Activated CD4-positive, alpha-beta T cell treated with anti-CD3 and anti-CD28 coated beads, Interleukin-2, amount 50 U/mL, for 48 hours (primary cell): ENCODE results near the gene CLINT1.
"Not testable (repeated sequence)": the region's sequence is repeated elsewhere in the genome, so short reads cannot be mapped to it uniquely, and the experiment has no call there.

Experiments used
- DNase-seq, 2 experiments: peaks; one replicate each; pipeline ENCODE4 v3.0.0-alpha.2; 2020

The CLINT1 gene

DNA sequence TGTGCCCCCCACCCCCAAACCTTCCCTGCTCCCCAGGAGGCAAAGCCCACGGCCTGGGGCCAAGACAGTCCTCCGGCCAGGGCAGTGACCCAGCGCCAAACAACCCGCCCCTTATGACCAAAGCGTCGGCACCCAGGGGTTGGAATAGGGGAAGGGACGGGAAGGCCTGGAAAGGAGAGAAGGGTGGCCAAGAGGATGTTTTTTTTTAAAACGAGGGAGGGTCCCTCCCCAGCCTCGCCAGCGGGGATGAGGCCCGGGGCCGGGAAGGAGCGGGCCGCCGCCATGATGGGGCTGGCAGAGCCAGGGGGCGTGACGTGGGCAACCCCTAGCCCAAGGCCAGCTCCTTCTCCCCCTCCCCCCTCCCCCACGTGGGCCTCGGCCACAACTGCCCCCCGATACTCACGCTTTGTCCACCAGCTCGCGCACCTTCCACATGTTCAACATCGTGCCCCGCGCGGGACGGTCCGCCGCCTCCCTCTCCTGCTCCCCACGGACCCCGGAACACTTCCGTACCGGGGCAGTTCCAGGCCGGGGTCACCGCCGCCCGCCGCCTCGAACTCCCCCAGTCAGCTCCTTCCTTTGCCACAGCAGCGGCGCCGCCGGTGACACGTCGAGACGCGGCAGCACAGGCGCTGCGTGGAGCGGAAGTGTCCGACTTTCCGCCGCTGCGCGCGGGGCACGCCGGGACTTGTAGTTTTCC lies at the start of gene CLINT1:
TSS of gene CLINT1 (minus strand) at position 619 of the 700 bp plus-strand sequence. CDS start at position 444, 175 bp downstream.
- DNase-seq, result peak; percentile 88 to 92

DNA sequence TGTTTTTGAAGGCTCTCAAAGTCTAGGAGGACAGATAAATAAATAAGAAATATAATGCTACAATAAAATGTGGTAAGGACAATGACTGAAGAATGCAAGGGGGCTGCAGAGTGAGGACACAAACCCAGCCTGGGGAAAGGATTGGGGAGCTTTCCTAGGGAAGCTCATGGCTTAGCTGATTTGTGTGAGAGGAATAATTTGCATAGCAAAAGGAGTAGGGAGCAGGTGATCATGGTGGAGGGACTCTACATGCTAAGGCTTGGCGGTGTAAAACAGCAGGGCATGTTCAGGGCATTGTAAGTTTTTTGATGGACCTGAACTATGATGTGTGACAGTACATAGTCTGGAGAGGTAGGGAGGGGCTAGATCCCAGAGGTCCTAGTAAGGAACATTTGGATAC lies 49.5 kb upstream of the CLINT1 start:
- DNase-seq, result no peak

DNA sequence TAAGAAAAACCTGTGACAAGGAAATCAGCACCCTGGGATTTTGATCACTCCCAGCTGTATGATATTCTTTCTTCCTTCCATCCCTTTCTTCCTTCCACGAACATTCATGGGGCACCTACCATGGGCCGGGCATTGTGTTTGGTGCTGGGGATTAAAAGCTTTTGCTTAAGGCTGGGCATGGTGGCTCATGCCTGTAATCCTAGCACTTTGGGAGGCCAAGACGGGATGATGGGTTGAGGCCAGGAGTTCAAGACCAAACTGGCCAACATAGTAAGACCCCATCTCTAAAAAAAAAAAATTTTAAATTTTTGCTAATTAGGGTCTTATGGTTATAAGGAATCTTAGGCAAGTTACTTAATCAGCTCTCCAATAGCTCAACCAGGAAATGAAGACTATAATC lies 48.5 kb upstream of the CLINT1 start:
- no peak for DNase-seq

DNA sequence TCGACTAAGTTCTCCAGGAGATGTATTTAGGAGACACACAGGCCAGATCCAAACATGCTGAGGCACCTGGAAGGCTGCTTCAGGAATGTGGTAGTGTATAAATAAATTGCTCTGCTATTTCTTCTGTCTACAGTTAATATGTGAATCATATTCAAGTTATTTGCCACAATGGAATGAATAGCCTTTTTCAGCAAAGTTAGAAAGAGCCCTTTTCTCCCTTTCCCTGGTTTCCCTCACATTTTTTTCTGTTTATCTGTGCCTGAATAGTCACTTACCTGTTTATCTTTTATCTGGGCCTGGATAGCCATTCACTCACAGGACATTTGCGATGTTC lies 44.1 kb upstream of the CLINT1 start:
- no peak for DNase-seq

DNA sequence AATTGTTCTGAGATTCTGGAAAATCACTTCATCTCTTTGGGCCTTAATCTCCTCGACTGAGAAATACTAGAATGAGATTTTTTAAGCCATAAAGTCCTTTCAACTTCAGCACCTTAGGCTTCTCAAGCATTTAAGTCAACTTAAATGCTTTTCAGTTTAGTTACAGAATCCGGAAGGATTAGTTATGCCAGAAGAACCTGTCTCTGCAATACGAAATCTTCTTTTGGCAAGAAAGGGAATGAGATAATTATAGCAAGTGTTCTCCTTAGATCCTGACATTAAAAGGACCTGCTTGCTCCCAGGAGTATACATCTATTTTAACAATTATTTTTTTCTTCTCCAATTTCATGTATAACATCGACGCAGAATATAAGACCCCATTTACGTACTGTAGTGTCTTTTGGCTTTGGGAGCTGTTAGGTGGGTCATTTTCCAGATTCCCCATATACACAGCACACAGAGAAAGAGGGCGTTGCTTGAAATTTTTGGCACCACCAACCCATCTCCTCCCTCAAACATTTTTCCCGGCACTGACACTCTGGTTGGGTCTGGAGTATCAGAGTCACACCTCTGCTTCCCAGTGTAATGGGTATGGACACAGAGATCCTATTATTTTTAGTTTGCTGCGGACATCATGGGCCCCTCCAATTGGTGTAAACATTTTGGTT lies 43.6 kb upstream of the CLINT1 start:
- DNase-seq, result no peak

DNA sequence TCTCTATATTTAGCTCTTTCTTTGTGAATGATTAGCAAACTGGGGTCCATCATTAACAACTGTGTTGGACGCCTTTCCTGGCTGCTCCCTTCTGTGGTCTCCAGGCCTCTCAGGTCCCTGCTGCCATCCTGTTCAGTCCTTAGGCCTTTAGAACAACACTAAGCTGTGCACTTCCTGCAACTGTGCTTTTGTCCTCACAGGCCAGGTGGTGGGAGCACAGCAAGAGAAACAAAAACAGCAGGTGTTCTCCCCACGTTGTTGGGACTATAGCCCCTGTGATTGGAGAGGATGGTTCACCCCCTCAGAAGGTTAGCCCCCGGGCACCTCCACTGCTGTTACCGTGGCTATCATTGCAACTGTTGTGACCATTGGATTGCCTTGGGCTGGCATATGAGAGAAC lies 41.7 kb upstream of the CLINT1 start:
- DNase-seq, result no peak

DNA sequence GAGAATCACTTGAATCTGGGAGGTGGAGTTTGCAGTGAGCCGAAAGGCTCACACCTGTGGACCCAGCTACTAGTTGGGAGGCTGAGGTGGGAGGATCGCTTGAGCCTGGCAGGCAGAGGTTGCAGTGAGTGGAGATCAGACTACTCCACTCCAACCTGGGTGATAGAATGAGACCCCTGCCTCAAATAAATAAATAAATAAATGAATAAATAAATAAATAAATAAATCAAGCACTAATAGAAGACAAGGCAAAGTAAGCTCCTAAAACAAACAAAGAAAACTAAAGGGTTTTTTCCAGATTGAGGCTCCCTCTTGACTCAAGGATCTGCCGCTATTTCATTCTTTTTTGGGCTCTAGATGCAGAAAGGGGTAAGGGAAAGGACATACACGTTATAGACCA lies 34.7 kb upstream of the CLINT1 start:
- no peak for DNase-seq

DNA sequence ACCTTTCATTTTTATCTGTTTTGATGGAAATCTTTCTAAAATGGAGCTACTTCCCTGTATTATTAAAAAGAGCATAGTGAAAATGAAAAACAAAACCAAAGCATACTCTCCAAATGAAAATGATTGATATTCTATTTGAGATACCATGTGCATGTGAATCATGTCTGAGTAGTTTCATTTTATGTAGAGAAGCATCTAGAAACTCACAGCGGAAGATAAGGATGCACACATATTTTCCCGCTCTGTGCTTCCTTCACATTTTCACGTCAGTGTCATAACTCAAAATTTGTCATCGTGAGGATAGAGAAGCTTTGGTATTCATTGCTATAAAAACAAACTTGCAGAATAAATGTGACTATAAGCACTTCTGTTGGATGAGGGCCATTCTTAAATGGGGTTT lies 34.0 kb upstream of the CLINT1 start:
- DNase-seq, result no peak

DNA sequence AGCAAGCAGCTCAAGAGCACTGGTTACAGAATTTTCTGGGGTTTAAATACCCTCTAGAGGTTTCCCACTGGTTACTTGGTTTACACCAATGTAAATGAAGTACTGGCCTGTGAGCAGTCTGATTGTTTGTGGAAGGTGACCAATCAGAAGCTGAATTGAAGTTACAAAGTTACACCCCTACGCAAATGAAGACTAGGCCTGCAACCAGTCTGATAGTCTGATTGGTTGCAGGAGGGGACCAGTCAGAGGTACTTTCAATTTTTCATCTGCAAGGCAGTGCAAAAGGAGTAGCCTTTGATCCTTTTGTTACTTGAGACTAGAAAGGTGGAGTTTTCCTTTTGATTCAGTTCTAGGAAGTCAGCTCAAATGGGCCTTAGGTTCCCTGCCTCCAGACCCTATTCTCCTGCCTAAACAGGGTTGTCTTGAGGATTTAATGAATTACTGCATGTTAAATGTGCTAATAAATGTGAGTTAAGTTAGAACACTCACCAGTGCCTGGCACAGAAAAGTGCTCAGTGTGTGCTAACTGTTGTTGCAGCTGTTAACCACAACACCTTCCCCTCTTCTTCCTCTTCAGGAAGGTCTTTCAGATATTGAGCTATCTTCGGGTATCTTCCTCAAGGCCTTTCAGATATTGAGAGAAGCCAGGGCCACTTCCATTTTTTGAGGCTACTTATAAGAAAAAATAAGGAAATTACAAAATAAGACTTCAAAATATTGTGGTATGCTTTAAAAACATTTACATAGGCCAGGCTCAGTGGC lies 32.1 kb upstream of the CLINT1 start:
- DNase-seq, result no peak

DNA sequence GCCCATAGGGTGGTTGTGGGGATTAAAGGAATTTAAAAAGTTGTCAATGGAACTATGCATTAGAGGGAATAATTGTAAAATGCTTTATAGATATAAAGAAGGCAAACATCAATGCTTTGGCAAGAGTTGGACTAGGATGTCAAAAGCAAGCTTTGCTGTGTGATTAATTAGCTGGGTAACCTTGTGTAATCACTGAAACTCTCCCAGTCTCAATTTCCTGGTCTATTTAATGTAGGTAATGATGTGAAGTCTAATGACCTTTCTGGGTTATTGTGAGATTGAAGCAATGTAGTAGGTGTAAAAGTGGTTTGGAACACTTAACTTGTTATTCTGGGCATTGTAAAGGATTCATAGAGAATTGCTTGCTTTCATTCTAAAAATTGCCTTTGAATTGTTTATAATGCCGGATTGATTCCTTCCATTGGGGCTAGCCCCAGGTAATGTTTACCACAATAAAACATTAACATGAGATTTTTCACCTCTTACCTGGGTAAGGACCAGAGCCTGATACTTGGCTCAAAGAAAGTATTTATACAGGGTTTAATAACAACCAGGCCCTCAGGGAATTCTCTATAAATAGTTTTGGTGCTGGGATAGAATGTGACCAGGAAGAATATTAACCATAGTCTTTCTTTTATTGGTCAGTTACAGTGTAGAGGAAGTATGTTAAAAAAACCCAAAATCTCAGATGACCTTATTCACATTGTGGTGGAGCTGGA lies 30.0 kb upstream of the CLINT1 start:
- DNase-seq, result no peak

DNA sequence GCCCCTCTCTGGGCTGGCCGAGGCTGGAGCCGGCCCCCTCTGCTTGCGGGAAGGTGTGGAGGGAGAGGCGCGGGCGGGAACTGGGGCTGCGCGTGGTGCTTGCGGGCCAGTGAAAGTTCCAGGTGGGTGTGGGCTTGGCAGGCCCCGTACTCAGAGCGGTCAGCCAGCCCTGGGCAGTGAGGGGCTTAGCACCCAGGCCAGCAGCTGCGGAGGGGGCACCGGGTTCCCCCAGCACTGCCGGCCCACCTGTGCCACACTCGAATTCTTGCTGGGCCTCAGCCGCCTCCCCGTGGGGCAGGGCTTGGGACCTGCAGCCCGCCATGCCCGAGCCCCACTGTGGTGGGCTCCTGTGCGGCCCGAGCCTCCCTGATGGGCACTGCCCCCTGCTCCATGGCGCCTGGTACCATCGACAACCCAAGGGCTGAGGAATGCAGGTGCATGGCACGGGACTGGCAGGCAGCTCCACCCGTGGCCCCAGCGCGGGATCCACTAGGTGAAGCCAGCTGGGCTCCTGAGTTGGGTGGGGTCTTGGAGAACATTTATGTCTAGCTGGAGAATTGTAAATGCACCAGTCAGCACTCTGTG lies 27.9 kb upstream of the CLINT1 start:
- DNase-seq, result no peak

DNA sequence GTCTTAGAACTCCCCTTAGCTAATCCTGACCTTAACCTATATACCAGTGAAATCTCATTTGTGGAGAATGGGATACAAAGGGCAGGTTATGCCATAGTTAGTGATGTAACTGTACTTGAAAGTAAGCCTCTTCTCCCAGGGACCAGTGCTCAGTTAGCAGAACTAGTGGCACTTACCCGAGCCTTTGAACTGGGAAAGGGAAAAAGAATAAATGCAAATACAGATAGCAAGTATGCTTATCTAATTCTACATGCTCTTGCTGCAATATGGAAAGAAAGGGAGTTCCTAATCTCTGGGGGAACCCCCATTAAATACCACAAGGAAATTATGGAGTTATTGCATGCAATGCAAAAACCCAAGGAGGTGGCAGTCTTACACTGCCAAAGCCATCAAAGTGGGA lies 26.1 kb upstream of the CLINT1 start:
- DNase-seq, result not testable (repeated sequence)

DNA sequence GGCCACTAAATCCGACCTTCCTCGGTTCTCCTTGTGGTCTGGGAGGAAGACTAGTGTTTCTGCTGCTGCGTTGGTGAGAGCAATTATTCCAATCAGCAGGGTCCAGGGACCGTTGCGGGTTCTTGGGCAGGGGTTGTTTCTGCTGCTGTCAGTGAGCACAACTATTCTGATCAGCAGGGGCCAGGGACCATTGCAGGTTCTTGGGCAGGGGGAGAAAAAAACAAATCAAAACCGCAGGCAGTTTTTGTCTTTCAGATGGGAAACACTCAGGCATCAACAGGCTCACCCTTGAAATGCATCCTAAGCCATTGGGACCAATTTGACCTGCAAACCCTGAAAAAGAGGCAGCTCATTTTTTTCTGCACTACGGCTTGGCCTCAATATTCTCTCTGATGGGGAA lies 22.6 kb upstream of the CLINT1 start:
- DNase-seq, result not testable (repeated sequence)

DNA sequence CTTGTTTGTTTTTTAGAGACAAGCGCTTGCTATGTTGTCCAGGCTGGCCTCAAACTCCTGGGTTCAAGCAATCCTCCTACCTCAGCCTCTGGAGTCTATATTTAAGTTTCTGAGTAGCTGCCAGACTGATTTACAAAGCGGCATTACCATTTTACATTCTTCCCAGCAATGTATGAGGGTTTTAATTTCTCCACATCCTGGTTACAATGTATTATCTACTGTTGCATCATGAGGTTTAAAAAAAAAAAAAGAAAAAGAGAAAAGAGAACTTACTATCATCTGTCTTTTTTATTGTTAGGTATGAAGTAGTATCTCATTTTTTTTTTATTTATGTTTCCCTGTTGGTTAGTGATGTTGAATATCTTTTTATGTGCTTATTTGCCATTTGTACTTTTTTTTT lies 18.9 kb upstream of the CLINT1 start:
- no peak for DNase-seq

DNA sequence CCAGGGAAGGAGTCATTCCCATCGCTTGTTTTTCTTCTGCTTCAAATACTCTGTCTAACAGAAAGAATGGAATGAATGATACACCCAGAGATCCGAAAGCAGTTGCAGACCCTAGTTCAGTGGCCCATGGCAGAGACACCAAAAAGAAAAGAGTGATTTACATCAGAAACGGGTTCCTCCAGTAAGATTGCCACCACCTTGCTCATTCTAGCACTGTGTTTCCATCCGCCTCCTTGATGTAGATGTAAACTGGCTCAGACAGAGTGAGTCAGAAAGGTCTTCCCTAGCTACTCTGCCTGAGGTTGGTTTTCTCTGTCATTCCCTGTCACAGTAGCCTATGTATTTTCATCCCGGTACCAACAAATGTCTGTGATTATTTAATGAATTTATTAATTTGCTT lies 15.9 kb upstream of the CLINT1 start:
- no peak for DNase-seq

DNA sequence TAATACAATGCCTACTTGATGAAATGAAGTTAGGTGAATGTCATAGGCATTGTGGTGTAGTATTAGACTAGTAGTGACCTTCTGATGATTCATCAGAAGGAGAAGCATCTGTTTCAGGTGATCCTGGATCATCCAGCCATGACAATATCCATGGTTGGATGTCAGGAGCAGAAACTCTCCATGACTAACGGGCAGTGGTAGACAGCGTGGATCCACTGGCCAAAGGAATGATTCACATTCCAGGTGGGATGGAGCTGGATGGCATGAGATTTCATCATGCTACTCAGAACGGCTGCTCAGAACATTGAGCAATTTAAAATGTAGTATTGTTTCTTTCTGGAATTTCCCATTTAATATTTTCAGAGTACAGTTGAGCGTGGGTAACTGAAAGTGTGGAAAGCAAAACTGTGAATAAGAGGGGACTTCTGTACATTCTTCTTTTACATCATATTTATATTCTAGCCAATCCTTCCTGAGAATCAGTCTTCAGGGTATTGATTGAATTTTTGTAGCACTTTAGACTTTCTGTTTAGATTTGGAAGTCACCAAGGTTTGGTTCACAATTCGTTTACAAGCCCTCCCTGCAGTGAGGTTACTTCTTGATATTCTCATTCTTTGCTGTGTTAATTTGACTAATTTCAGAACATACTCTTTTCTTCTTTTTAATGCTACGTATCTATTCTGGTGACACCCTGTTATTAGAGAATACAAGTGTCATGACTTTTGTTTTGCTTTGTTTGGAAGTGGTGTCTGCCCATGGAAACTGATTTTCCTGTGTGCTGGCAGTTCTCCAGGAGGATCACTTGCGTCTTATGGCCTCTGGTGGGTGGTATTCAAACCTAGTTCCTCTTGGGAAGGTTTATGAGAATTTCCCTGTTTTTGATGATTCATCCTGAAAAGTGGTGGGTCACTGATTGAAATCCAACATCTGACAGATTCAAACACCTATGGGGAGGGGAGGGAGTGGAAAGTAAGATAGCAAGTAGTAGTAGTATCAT lies 12.2 kb upstream of the CLINT1 start:
- peak; percentile 13 to 26 for DNase-seq

DNA sequence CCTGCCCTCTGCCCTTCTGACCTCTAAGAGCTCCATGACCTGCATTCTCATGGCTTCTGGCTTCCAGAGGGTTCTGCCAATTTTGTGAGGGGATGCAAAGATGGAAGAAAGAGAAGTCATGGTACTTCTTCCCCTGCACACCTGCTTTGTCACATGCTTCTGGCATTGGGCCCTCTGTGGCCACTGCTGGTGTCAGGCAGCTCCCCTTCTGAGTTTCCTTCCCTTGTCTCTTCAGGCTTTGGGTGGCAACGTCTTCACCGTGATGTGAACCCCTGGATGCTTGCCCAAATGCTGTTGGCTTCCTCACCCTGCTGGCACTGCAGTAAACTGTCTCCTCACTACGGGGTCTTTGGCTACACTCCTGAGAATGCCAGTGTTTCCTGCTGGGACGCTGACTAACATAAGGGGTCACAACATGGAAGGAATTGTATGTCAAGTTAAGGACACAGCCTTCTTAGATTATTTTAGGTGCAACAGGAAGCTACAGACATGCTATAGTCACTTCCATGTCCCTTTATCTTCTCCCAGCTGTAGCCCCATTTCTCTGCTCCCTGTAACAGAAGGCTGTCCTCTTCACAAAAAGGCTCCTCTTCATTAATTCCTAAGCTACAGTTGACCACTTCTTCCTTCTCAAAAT lies 8.9 kb upstream of the CLINT1 start:
- no peak for DNase-seq

DNA sequence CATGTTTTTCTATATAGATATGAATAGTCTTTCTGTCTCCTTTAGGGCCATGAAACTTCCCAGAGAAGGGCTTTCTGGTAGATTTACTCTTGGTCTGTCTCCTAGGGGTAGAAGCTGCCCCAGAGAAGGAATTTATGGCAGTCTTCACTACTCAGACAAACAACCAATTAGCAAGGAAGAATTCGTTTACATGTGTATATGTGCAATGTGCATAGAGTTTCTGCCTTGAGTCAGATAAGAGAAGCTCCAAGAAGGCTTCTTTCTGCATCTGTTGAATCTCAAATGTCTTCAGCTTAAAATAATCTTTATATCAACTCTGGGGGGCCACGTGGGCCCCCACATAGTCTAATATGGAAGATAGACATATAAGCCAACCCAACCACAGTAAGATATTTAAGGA lies 7.6 kb upstream of the CLINT1 start:
- DNase-seq, result no peak

DNA sequence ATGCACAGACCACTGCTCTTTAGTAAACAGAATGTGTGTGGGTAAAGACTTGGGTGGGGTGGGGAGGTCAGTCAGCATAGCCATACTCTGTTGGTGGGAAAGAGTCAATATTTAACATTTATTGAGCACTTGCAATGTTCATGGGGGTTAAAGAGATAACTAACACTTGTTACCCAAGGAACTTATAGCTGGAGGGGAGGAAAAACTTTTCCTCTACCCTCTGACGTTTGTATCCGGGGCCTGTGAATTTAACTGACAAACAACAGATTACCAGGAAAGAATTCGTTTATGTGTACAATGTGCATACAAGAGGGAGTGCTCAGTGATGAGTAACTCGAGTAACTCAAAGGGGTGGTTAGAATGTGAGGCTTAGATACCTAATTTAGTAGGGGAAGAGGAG lies 6.8 kb upstream of the CLINT1 start:
- DNase-seq, result no peak

DNA sequence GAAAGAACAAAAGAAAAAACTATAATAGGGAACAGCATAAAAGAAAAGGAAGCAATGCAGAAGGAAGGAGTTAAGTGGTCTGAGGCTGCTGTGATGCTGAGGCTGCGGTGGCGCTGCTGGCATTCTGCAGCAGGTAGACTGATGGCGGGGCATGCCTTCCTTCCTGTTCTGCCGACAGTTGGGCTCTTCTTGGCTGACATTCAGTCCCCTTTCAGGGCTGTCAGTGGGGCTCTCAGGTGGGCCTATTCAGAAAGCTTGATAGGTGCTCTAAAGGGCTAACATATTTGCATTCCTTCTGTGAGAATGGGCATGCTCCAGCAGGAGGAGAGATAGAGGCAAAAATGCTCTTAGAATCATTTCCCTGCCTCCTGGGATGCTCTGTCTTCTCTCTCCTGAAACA lies 5.1 kb upstream of the CLINT1 start:
- no peak for DNase-seq

DNA sequence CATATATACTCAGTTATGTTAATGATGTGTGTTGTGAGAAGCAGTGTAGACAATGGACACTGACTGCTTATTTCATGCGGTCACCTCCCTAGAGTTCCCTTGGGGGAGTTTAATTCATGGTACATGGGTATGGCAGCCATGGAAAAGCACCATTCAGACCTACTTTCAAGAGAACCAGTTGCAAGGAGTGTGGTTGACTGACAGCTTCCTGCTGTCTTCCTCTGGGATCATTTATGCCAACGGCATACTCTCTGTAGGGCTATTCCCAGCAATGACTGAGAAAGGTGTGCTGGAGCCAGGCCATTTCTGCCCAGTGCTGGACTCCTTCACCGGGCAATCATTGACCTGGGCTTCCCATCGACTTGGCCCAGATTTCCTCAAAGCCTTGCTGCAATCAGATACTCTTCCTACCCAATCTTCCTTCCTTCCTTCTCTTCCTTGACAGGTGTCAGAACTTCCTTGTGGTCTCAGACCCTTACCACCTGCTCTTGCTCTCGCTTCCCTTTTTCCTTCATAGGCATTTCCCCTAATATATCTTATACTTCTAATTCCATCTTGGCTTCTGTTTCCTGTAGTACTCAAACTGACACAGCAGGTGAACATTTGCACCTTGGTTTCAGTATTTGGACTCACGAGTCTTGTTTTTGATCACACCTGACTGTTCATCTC lies 3.4 kb upstream of the CLINT1 start:
- no peak for DNase-seq
